GM12872 (cell line): ENCODE results near the gene TBC1D5.

Source experiments
- CTCF ChIP-seq: IDR thresholded peaks from 3 replicates; pipeline ENCODE4 v1.5.1; 2011; ENCODE audit warnings: low read depth, mild to moderate bottlenecking, low read length, moderate library complexity; ENCODE audit not compliant: insufficient read depth

The TBC1D5 gene

GRCh38 chr3:17489139-17489538 is 253.3 kb downstream of the TBC1D5 start:
- TF ChIP-seq CTCF = no peak

- no peak for TF ChIP-seq CTCF
Observed at GRCh38 chr3:17481116-17481515, 261.3 kb downstream of the TBC1D5 start.

- TF ChIP-seq CTCF = no peak
Observed at GRCh38 chr3:17479681-17480405, 262.6 kb downstream of the TBC1D5 start.

- no peak for TF ChIP-seq CTCF
Observed at GRCh38 chr3:17478673-17479072, 263.8 kb downstream of the TBC1D5 start.

GRCh38 chr3:17473761-17474160 is 268.7 kb downstream of the TBC1D5 start:
- no peak for TF ChIP-seq CTCF

GRCh38 chr3:17469954-17470353 is 272.5 kb downstream of the TBC1D5 start:
- no peak for TF ChIP-seq CTCF

GRCh38 chr3:17469520-17469919 is 272.9 kb downstream of the TBC1D5 start:
- TF ChIP-seq CTCF = no peak
